GM12875 (cell line): ENCODE data around the gene SAMD1.

ENCODE experiments used
- H3K4me3 ChIP-seq: one replicate; pipeline ENCODE4 v1.5.1; 2011; ENCODE audit warnings: low read depth, low read length, control low read depth
- CTCF ChIP-seq: IDR thresholded peaks from 2 replicates; pipeline ENCODE4 v1.5.1; 2011; ENCODE audit warnings: low read depth, mild to moderate bottlenecking, control low read depth, inconsistent platforms, low read length, moderate library complexity, borderline replicate concordance; ENCODE audit not compliant: insufficient read depth

The SAMD1 gene

GRCh38 chr19:14081797-14082674 lies 8.5 kb downstream of the SAMD1 start:
- no peak for TF ChIP-seq CTCF
- H3K4me3 ChIP-seq: peak overlapping the region; percentile 90

- H3K4me3 ChIP-seq: peak overlapping the region; percentile 90
- no peak for TF ChIP-seq CTCF
Observed at GRCh38 chr19:14080887-14081796, 9.4 kb downstream of the SAMD1 start.

- no peak overlapping the region for H3K4me3 ChIP-seq
- TF ChIP-seq CTCF: no peak
Observed at GRCh38 chr19:14078411-14078810, 12.1 kb downstream of the SAMD1 start.

- TF ChIP-seq CTCF: no peak
- peak overlapping the region; percentile 52 for H3K4me3 ChIP-seq
Observed at GRCh38 chr19:14073925-14074838, 16.4 kb downstream of the SAMD1 start.

- H3K4me3 ChIP-seq: peak overlapping the region; percentile 52
- TF ChIP-seq CTCF: peak; percentile 83
Observed at GRCh38 chr19:14073261-14073924, 17.2 kb downstream of the SAMD1 start.
